ENCODE data around the gene DHX8. TPM values are rescaled to one million over a fixed set of nuclear protein-coding genes. Genes with fewer than 3 reads are reported as not detected.

DHX8 gene
- total and polyA plus RNA-seq, 8 donors = 42.7 to 61.2 (median 46.0) TPM

- Histone ChIP-seq H3K27ac (no peak overlapping the region), H3K9me3 (no peaks in the 10 kb centered on the region), H3K27me3 (no peaks in the 10 kb centered on the region), H3K36me3 (no peaks in the 10 kb centered on the region), H3K4me3 (no peak overlapping the region), H3K4me1 (peaks cover 0 to 6% of the 10 kb centered on the region in 2 donors)
- DNase-seq = no peak
- no peak for TF ChIP-seq CTCF (IDR thresholded peaks at IDR 0.05)
- ATAC-seq = no peak
- intact Hi-C loops (cut with DNase I) = no loop called here
These were observed 20.5 kb upstream of the DHX8 start for GRCh38 chr17:43463241-43463640.

- no peak for TF ChIP-seq CTCF (IDR thresholded peaks at IDR 0.05)
- Histone ChIP-seq H3K27me3 (no peaks in the 10 kb centered on the region), H3K4me3 (no peak overlapping the region), H3K9me3 (no peaks in the 10 kb centered on the region), H3K27ac (no peak overlapping the region), H3K36me3 (no peaks in the 10 kb centered on the region), H3K4me1 (peaks cover 0 to 6% of the 10 kb centered on the region in 2 donors)
- no peak for DNase-seq
- intact Hi-C loops (cut with DNase I) = no loop called here
- no peak for ATAC-seq
These were observed 19.7 kb upstream of the DHX8 start for GRCh38 chr17:43464046-43464445.

GRCh38 chr17:43465049-43465448 is 18.7 kb upstream of the DHX8 start:
- Histone ChIP-seq H3K9me3 (no peaks in the 10 kb centered on the region), H3K36me3 (no peaks in the 10 kb centered on the region), H3K27ac (no peak overlapping the region), H3K4me1 (peaks cover 0 to 6% of the 10 kb centered on the region in 2 donors), H3K4me3 (no peak overlapping the region), H3K27me3 (no peaks in the 10 kb centered on the region)
- no peak for DNase-seq
- no peak for ATAC-seq
- intact Hi-C loops (cut with DNase I) = no loop called here
- no peak for TF ChIP-seq CTCF (IDR thresholded peaks at IDR 0.05)

GRCh38 chr17:43467981-43468581 is 15.7 kb upstream of the DHX8 start:
- H3K27ac ChIP-seq = no peak overlapping the region
- no peaks in the 10 kb centered on the region for H3K9me3 ChIP-seq
- intact Hi-C loops (cut with DNase I) = no loop called here
- no peaks in the 10 kb centered on the region for H3K27me3 ChIP-seq
- no peak for TF ChIP-seq CTCF (IDR thresholded peaks at IDR 0.05)
- peaks cover 0 to 6% of the 10 kb centered on the region in 2 donors for H3K4me1 ChIP-seq
- peak; percentile 35 for ATAC-seq
- no peak overlapping the region for H3K4me3 ChIP-seq
- no peak for DNase-seq
- H3K36me3 ChIP-seq = no peaks in the 10 kb centered on the region

GRCh38 chr17:43468691-43469139 is 15.1 kb upstream of the DHX8 start:
- Histone ChIP-seq H3K27me3 (no peaks in the 10 kb centered on the region), H3K4me1 (peaks cover 0 to 6% of the 10 kb centered on the region in 2 donors), H3K4me3 (no peak overlapping the region), H3K9me3 (no peaks in the 10 kb centered on the region), H3K36me3 (no peaks in the 10 kb centered on the region), H3K27ac (peak overlapping the region in 1 of 2 donors; percentile 3)
- DNase-seq (no peak), ATAC-seq (peak; percentile 30)
- intact Hi-C loops (cut with DNase I) = no loop called here
- no peak for TF ChIP-seq CTCF (IDR thresholded peaks at IDR 0.05)

Measured in left lung (tissue), 10 donors.